HG03064 (cell line): ENCODE results near the gene VGLL4.
"Not testable (repeated sequence)": the region's sequence is repeated elsewhere in the genome, so short reads cannot be mapped to it uniquely, and the experiment has no call there.

ENCODE experiments used
- ATAC-seq: cut with Tn5 transposase; IDR thresholded peaks from one replicate; pipeline ENCODE4 v1.9.1; 2021; ENCODE audit warnings: low read depth; ENCODE audit not compliant: unreplicated experiment

The VGLL4 gene

GRCh38 chr3:11589706-11590105 is 54.0 kb downstream of the VGLL4 start:
- ATAC-seq = no peak

DNA sequence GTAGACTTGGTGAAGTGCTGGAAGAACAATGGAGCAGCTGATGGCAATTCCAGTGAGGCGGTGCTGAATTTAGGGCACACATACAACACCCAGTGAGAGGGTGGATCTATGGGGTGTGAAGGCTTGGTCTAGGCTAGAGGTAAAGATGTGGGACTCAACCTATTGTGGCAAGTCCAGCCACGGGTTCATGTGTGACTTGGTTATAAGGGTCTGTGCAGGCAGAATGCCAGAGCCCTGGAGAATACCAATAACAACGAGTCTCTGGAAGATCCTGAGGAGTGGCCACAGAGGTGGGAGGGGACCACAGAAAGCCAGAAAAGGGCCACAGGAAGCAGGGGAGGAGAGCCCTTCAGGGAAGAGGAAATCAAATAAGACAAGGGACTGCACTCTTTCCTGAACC is 55.0 kb downstream of the VGLL4 start:
- ATAC-seq = no peak

GRCh38 chr3:11588338-11588737 is 55.4 kb downstream of the VGLL4 start:
- ATAC-seq = no peak

- ATAC-seq = no peak
Measured at GRCh38 chr3:11587766-11588165, 55.9 kb downstream of the VGLL4 start.

- no peak for ATAC-seq
Measured at GRCh38 chr3:11584570-11584969, 59.1 kb downstream of the VGLL4 start.

- no peak for ATAC-seq
Measured at GRCh38 chr3:11583638-11584046, 60.1 kb downstream of the VGLL4 start.

DNA sequence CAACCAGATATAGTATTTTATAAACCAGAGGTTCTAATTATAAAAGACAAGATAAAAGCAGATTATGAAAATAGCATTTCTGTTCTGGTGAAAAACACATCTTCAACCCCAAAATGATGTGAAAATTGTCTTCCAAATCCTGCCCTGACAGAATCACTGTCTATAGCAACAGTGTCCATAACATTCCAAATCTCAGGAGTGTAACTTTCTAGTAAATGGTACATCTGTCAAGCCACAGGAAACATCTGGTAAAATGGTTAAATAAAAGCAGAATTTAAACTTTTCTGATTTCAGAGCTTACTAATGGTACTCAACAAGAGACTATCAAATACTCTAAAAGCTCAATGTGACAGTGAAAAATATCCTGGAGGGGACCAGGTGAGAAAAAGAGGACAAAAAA is 60.5 kb downstream of the VGLL4 start:
- no peak for ATAC-seq

DNA sequence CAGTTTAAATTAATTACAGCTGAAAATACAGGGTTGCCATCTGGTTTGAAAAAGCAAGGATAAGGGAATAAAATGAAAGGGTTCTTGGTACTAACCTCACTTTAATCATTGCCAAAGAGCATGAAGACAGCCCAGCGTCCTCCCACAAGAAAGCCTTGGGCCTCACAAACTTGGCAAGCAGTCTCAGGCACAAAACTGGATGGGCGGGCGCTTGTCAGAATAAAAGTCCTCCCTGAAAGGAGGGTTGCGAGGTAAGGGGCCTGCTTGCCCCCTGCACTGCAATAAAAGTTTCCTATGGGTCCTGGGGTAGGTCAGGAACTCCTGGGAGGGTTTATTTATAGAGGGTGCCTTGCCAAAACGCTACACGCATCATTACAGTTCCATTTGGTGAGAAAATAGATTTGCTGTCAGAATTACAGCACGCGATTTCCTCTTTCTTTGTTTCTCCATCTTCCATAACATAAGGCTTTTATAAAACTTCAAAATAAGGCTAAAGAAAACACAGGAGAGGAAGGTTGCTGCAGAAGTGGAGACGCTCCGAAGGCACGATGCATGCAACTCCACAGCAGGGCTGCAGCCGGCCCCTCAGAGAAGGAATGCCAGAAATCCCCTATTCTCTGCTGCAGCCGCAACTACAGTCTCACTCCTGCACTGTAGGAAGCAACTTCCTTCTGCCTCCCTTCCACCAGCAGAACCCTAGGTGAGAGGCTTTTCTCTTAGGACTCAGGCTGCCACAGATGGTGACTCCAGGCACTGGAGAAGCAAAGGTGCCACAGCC is 61.3 kb downstream of the VGLL4 start:
- ATAC-seq = peak; percentile 58

- ATAC-seq = no peak
Measured at GRCh38 chr3:11581237-11582190, 62.2 kb downstream of the VGLL4 start.

DNA sequence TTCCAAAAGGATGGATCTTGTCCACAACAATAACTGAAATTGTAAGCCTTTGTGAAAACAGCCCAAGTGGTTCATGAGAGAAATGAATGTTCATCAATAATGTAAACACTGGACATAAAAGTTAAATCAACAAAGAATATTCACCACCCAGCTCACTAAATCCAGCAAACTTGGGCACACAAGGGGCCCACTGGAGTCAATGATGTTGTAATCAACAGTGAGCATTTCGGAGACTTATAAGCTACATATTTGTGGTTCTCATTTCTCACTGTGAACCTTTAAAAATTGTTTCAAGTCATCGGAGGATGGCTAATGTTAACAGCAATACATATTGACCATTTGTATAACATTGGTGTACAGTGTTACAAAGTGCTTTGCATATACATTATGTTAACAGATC is 63.1 kb downstream of the VGLL4 start:
- no peak for ATAC-seq

DNA sequence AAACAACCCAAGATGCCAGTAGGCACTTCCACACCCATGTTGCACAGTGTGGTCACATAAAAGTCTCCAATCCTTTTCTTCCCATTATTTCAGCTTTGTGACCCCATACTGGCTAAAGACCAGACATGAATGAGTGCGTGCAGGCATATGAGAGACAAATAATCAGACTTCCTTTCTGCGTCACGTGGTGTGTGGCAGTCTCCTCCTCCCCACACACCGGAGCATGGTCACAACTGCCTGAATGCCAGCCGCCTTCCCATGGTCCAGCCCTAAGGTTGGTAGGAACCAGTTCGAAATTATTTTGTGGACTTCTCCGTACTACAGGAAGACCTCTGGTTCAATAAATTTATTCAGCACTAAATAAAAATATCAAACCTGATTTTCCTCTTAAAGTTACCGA is 65.5 kb downstream of the VGLL4 start:
- no peak for ATAC-seq

DNA sequence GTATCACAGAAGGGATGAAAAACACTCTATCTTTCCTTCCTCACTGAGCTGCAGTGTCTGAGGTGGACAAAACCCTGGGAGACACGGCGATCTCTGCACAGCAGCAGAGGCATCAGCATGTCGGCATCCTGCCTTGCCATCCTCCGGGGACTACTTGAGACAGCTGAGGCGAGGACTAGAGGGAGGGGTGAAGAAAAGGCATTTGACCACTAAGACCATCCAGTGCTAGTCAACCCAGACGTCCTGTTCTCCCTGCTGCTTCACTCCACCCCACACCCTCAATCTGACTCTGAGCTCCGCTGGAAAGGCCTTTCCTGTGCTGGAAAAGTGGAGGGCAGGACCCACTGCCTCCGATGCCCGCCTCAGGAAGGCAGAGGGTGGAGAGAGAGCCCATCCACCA is 67.3 kb downstream of the VGLL4 start:
- ATAC-seq = no peak

GRCh38 chr3:11575677-11576076 is 68.0 kb downstream of the VGLL4 start:
- ATAC-seq = no peak

- ATAC-seq = no peak
Measured at GRCh38 chr3:11574981-11575669, 68.6 kb downstream of the VGLL4 start.

- ATAC-seq = not testable (repeated sequence)
Measured at GRCh38 chr3:11572660-11573059, 71.1 kb downstream of the VGLL4 start.

DNA sequence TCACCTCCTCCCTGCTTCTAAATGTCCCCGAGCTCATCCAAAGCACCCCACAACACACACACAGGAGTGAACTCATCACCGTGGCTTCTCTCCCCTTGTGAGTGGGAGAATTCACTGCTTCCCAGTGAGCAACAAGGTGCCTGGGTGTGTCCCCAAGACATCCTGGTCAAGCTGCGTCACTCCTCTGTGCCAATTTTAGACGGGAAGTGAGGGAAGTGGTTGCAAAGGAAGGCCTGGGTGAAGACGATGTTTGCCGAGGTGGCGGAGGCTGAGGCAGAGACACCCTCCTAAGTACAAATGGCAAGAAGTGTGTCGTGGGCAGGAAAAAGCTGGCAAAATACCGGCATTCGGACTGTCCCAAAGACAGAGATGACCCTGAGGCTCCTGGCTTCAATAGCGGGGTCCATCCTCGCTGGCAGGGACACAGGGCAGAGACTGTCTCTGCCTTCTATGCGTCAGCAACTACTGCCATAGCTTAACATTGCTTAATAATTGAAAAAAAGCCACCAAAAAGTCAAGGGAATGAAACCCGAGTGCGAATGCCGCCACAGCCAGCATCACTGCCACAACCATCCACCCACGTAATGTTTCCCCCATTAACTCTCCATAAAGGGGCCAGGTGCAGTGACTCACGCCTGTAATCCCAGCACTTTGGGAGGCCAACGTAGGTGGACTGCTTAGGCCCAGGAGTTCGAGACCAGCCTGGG is 72.8 kb downstream of the VGLL4 start:
- ATAC-seq = no peak

GRCh38 chr3:11570251-11570650 is 73.5 kb downstream of the VGLL4 start:
- no peak for ATAC-seq

GRCh38 chr3:11569156-11569741 is 74.5 kb downstream of the VGLL4 start:
- no peak for ATAC-seq

GRCh38 chr3:11568503-11569155 is 75.1 kb downstream of the VGLL4 start:
- no peak for ATAC-seq
